ENCODE measurements around the gene LST1. TPM values are rescaled to one million over a fixed set of nuclear protein-coding genes. Genes with fewer than 3 reads are reported as not detected.

Gene LST1
- total RNA-seq, 1 experiment from 2014 or later = not detected

- peak overlapping the region; percentile 66 for H3K27ac Mint-ChIP-seq (ENCODE audit: low read depth, unreplicated experiment)
- no peak for TF ChIP-seq CTCF (IDR thresholded peaks at IDR 0.05; ENCODE audit: unreplicated experiment)
- no TSS peak for BruUV-seq (replicated peaks)
- H3K4me3 Mint-ChIP-seq (ENCODE audit: unreplicated experiment) = peak overlapping the region; percentile 96
- intact Hi-C loops (cut with micrococcal nuclease) = loop anchor here (1.0 to 5.0 kb wide), 2 partner anchors 17 to 34 kb away; partner anchors contain the start of genes ATP6V1G2 and NFKBIL1
- no peaks in the 10 kb centered on the region for H3K9me3 Mint-ChIP-seq (ENCODE audit: unreplicated experiment)
- DNase-seq (ENCODE audit: unreplicated experiment) = no peak
- peaks cover 10% of the 10 kb centered on the region for H3K4me1 Mint-ChIP-seq (ENCODE audit: insufficient read depth, unreplicated experiment)
- H3K36me3 Mint-ChIP-seq (ENCODE audit: insufficient read depth, unreplicated experiment) = no peaks in the 10 kb centered on the region
- H3K27me3 Mint-ChIP-seq (ENCODE audit: insufficient read depth, unreplicated experiment) = no peaks in the 10 kb centered on the region
- POLR2A ChIA-PET = interaction anchor here (1.1 to 1.5 kb wide), 2 partner anchors 16 to 40 kb away, joined by 4 read pairs; partner anchors contain the start of gene DDX39B
- CTCF ChIA-PET = interaction anchor here (0.6 to 18.9 kb wide), 5 partner anchors 8 to 947 kb away, joined by 3 to 215 read pairs (median 3); partner anchors contain the start of gene NCR3
Observed at GRCh38 chr6:31581434-31582229, 4.4 kb upstream of the LST1 start.

GRCh38 chr6:31582230-31582643 is 3.8 kb upstream of the LST1 start, which contains the start of gene LTB:
Gene LTB (minus strand): TSS chr6:31582424. CDS start chr6:31582417, 7 bp downstream.
- Mint-ChIP-seq H3K4me3 (ENCODE audit: unreplicated experiment) (peak within 1 kb of the TSS; percentile 96), H3K9me3 (ENCODE audit: unreplicated experiment) (no peaks in the 10 kb centered on the region), H3K27me3 (ENCODE audit: insufficient read depth, unreplicated experiment) (no peaks in the 10 kb centered on the region), H3K4me1 (ENCODE audit: insufficient read depth, unreplicated experiment) (peaks cover 10% of the 10 kb centered on the region), H3K36me3 (ENCODE audit: insufficient read depth, unreplicated experiment) (no peaks in the 10 kb centered on the region), H3K27ac (ENCODE audit: low read depth, unreplicated experiment) (peak within 1 kb of the TSS; percentile 66)
- DNase-seq (ENCODE audit: unreplicated experiment) = no peak
- ChIA-PET CTCF (interaction anchor here (0.7 to 18.9 kb wide), 3 partner anchors 8 to 17 kb away, joined by 3 to 215 read pairs (median 3); partner anchors contain the start of gene NCR3), POLR2A (interaction anchor here (1.0 to 1.5 kb wide), 2 partner anchors 34 to 41 kb away, joined by 3 to 4 read pairs; partner anchors contain the start of gene DDX39B)
- BruUV-seq (replicated peaks) = no TSS peak
- TF ChIP-seq CTCF (IDR thresholded peaks at IDR 0.05; ENCODE audit: unreplicated experiment) = no peak
- intact Hi-C loops (cut with micrococcal nuclease) = loop anchor here (5.0 kb wide), 1 partner anchor 35 kb away; the partner anchor contains the start of genes ATP6V1G2 and NFKBIL1

- no TSS peak for BruUV-seq (replicated peaks)
- peak; percentile 29 for DNase-seq (ENCODE audit: unreplicated experiment)
- intact Hi-C loops (cut with micrococcal nuclease) = no loop called here
Observed at GRCh38 chr6:31585491-31585890, 586 bp upstream of the LST1 start.

More at GRCh38 chr6:31585491-31585890, 586 bp upstream of the LST1 start:
- CTCF ChIA-PET = interaction anchor here (0.7 to 18.9 kb wide), 3 partner anchors 12 to 126 kb away, joined by 3 to 215 read pairs (median 3); partner anchors contain the start of gene NCR3
- no peak overlapping the region for H3K27ac Mint-ChIP-seq (ENCODE audit: low read depth, unreplicated experiment)
- peak; percentile 33 for TF ChIP-seq CTCF (IDR thresholded peaks at IDR 0.05; ENCODE audit: unreplicated experiment)
- H3K4me3 Mint-ChIP-seq (ENCODE audit: unreplicated experiment) = no peak overlapping the region
- H3K9me3 Mint-ChIP-seq (ENCODE audit: unreplicated experiment) = no peaks in the 10 kb centered on the region
- H3K4me1 Mint-ChIP-seq (ENCODE audit: insufficient read depth, unreplicated experiment) = peaks cover 17% of the 10 kb centered on the region
- POLR2A ChIA-PET = interaction anchor here (1.5 kb wide), 1 partner anchor 13 kb away, joined by 6 read pairs; no protein-coding TSS in a partner anchor
- H3K27me3 Mint-ChIP-seq (ENCODE audit: insufficient read depth, unreplicated experiment) = no peaks in the 10 kb centered on the region
- H3K36me3 Mint-ChIP-seq (ENCODE audit: insufficient read depth, unreplicated experiment) = no peaks in the 10 kb centered on the region

Data from MCF 10A (cell line).